ENCODE data around the gene CAMK1. TPM values are rescaled to one million over a fixed set of nuclear protein-coding genes. Genes with fewer than 3 reads are reported as not detected.

Gene CAMK1
- total and polyA plus RNA-seq, 10 donors = 10.1 to 30.5 (median 22.7) TPM

GRCh38 chr3:9769012-9769411 is 735 bp downstream of the CAMK1 start:
- intact Hi-C loops (cut with DNase I; ENCODE audit: low total_unique reads) = no loop called here
- H3K36me3 ChIP-seq = peaks cover 0 to 19% (median 0%) of the 10 kb centered on the region in 6 donors
- no peak for TF ChIP-seq POLR2A (IDR thresholded peaks at IDR 0.05)
- TF ChIP-seq CTCF (IDR thresholded peaks at IDR 0.05 in 8 of 11, conservative IDR thresholded peaks at IDR 0.05 in 3 of 11) = no peak
- TF ChIP-seq POLR2AphosphoS5 (IDR thresholded peaks at IDR 0.05) = no peak
- H3K4me3 ChIP-seq = peak overlapping the region in 7 of 8 donors; percentile 35 to 71 (median 47)
- H3K9me3 ChIP-seq = no peaks in the 10 kb centered on the region
- H3K4me1 ChIP-seq = peaks cover 6 to 56% (median 44%) of the 10 kb centered on the region in 6 donors
- no peak for DNase-seq
- peak overlapping the region in 6 of 8 donors; percentile 69 to 85 (median 78) for H3K27ac ChIP-seq
- 80 to 86% (median 85%) methylated on average over 5 of the region's 5 CpGs for WGBS, 5 donors
- peaks cover 0 to 11% (median 0%) of the 10 kb centered on the region in 7 donors for H3K27me3 ChIP-seq (replicated peaks in 1 of 7)

- Histone ChIP-seq H3K4me1 (peaks cover 6 to 56% (median 44%) of the 10 kb centered on the region in 6 donors), H3K27me3 (replicated peaks in 1 of 7) (peaks cover 0 to 11% (median 0%) of the 10 kb centered on the region in 7 donors), H3K36me3 (peaks cover 0 to 27% (median 0%) of the 10 kb centered on the region in 6 donors), H3K27ac (peak overlapping the region in 3 of 8 donors; percentile 41 to 85 (median 72)), H3K4me3 (no peak overlapping the region), H3K9me3 (no peaks in the 10 kb centered on the region)
- intact Hi-C loops (cut with DNase I; ENCODE audit: low total_unique reads) = no loop called here
- WGBS, 5 donors = 80 to 99% (median 86%) methylated on average over 5 to 6 of the region's 6 CpGs
- no peak for TF ChIP-seq POLR2AphosphoS5 (IDR thresholded peaks at IDR 0.05)
- DNase-seq = no peak
Measured at GRCh38 chr3:9768141-9768775, 1.5 kb downstream of the CAMK1 start.

GRCh38 chr3:9767418-9767817 is 2.3 kb downstream of the CAMK1 start:
- peaks cover 6 to 56% (median 44%) of the 10 kb centered on the region in 6 donors for H3K4me1 ChIP-seq
- no peak for TF ChIP-seq CTCF (IDR thresholded peaks at IDR 0.05 in 8 of 11, conservative IDR thresholded peaks at IDR 0.05 in 3 of 11)
- TF ChIP-seq POLR2AphosphoS5 (IDR thresholded peaks at IDR 0.05) = peak; percentile 21 to 45 (median 35)
- 59 to 80% (median 62%) methylated on average over 6 to 7 of the region's 7 CpGs for WGBS, 5 donors
- DNase-seq = no peak
- H3K27me3 ChIP-seq (replicated peaks in 1 of 7) = peaks cover 0 to 11% (median 0%) of the 10 kb centered on the region in 7 donors
- H3K9me3 ChIP-seq = no peaks in the 10 kb centered on the region
- H3K4me3 ChIP-seq = no peak overlapping the region
- intact Hi-C loops (cut with DNase I; ENCODE audit: low total_unique reads) = no loop called here
- peaks cover 0 to 35% (median 0%) of the 10 kb centered on the region in 6 donors for H3K36me3 ChIP-seq
- H3K27ac ChIP-seq = peak overlapping the region in 5 of 8 donors; percentile 36 to 85 (median 57)

GRCh38 chr3:9765865-9766264 is 3.9 kb downstream of the CAMK1 start:
- 90 to 100% (median 93%) methylated on average over 2 to 4 of the region's 4 CpGs for WGBS, 5 donors
- no peak for TF ChIP-seq POLR2AphosphoS5 (IDR thresholded peaks at IDR 0.05)
- intact Hi-C loops (cut with DNase I; ENCODE audit: low total_unique reads) = no loop called here

GRCh38 chr3:9762871-9763270 is 6.9 kb downstream of the CAMK1 start:
- H3K9me3 ChIP-seq = no peaks in the 10 kb centered on the region
- intact Hi-C loops (cut with DNase I; ENCODE audit: low total_unique reads) = no loop called here
- DNase-seq = no peak
- peaks cover 0 to 23% (median 14%) of the 10 kb centered on the region in 6 donors for H3K4me1 ChIP-seq
- H3K4me3 ChIP-seq = no peak overlapping the region
- H3K36me3 ChIP-seq = peaks cover 0 to 80% (median 28%) of the 10 kb centered on the region in 6 donors
- 92 to 97% (median 93%) methylated on average over 7 to 8 of the region's 8 CpGs for WGBS, 5 donors
- TF ChIP-seq POLR2A (IDR thresholded peaks at IDR 0.05) (no peak), POLR2AphosphoS5 (IDR thresholded peaks at IDR 0.05) (no peak), CTCF (IDR thresholded peaks at IDR 0.05 in 8 of 11, conservative IDR thresholded peaks at IDR 0.05 in 3 of 11) (no peak)
- no peak overlapping the region for H3K27ac ChIP-seq
- no peaks in the 10 kb centered on the region for H3K27me3 ChIP-seq (replicated peaks in 1 of 7)

More at GRCh38 chr3:9765865-9766264, 3.9 kb downstream of the CAMK1 start:
- no peak overlapping the region for H3K4me3 ChIP-seq
- H3K36me3 ChIP-seq = peaks cover 0 to 51% (median 4%) of the 10 kb centered on the region in 6 donors
- DNase-seq = no peak
- no peaks in the 10 kb centered on the region for H3K9me3 ChIP-seq
- H3K27me3 ChIP-seq (replicated peaks in 1 of 7) = peaks cover 0 to 11% (median 0%) of the 10 kb centered on the region in 7 donors
- no peak overlapping the region for H3K27ac ChIP-seq
- H3K4me1 ChIP-seq = peaks cover 6 to 53% (median 42%) of the 10 kb centered on the region in 6 donors
